Activated CD8-positive, alpha-beta T cell treated with anti-CD3 and anti-CD28 coated beads for 36 hours (primary cell): ENCODE results near the gene PTPN4. TPM values are rescaled to one million over a fixed set of nuclear protein-coding genes. Genes with fewer than 3 reads are reported as not detected.
A peak's percentile ranks its signal among the peaks of the same experiment; 100 is the strongest.

ENCODE experiments used
- ATAC-seq: fragments of 200-7000 bp; cut with Tn5 transposase; one replicate; pipeline ENCODE4 v1.10.0; 2021; ENCODE audit warnings: mild to moderate bottlenecking, moderate library complexity
- CTCF ChIA-PET: fragments of 350-600 bp; sonication (Branson Sonifier 250); formaldehyde crosslinking; loops from one replicate; lab custom pipeline; 2021; ENCODE audit warnings: antibody characterized with exemption; lab: Charles Lee
- POLR2A ChIA-PET: fragments of 350-600 bp; sonication (Branson Sonifier 250); formaldehyde crosslinking; loops from one replicate; lab custom pipeline; 2021; ENCODE audit warnings: antibody characterized with exemption; lab: Charles Lee
- DNase-seq: peaks from one replicate; pipeline ENCODE4 v3.0.0-alpha.2; 2020
- H3K27ac Mint-ChIP-seq: one replicate; pipeline ENCODE4 v1.8.0; 2021; ENCODE audit warnings: mild to moderate bottlenecking, mixed read lengths
- H3K27me3 Mint-ChIP-seq: one replicate; pipeline ENCODE4 v1.8.0; 2021; ENCODE audit warnings: mixed read lengths
- H3K36me3 Mint-ChIP-seq: one replicate; pipeline ENCODE4 v1.8.0; 2021; ENCODE audit warnings: low read depth, mixed read lengths
- H3K4me1 Mint-ChIP-seq: one replicate; pipeline ENCODE4 v1.8.0; 2021; ENCODE audit warnings: low read depth, mixed read lengths
- H3K4me3 Mint-ChIP-seq: one replicate; pipeline ENCODE4 v1.8.0; 2021; ENCODE audit warnings: mild to moderate bottlenecking, moderate library complexity, mixed read lengths
- H3K9me3 Mint-ChIP-seq: one replicate; pipeline ENCODE4 v1.8.0; 2021; ENCODE audit warnings: mixed read lengths
- CTCF ChIP-seq: fragments of 200-600 bp; IDR thresholded peaks from one replicate; pipeline ENCODE4 v1.8.0; 2022; ENCODE audit warnings: antibody characterized with exemption, mild to moderate bottlenecking
- intact Hi-C: fragments of 100-400 bp; cut with micrococcal nuclease; formaldehyde crosslinking; loops from one replicate; pipeline ENCODE4 v1.10.0; 2022
- total RNA-seq, 2 experiments: library from RNA; stranded (reverse); gene quantifications; one replicate each; pipeline ENCODE4 v1.2.3, GENCODE V29; 2021

Gene PTPN4
- total RNA-seq, 2 experiments from 2014 or later: 34.4 to 40.2 TPM

- peaks cover 2% of the 10 kb centered on the region for H3K9me3 Mint-ChIP-seq
- peaks cover 62% of the 10 kb centered on the region for H3K4me1 Mint-ChIP-seq
- ChIA-PET CTCF (interaction anchor here (1.1 kb wide), 1 partner anchor 106 kb away, joined by 3 read pairs; no protein-coding TSS in a partner anchor), POLR2A (no interaction called here)
- ATAC-seq: no peak
- no peaks in the 10 kb centered on the region for H3K27me3 Mint-ChIP-seq
- no peak overlapping the region for H3K27ac Mint-ChIP-seq
- H3K4me3 Mint-ChIP-seq: no peak overlapping the region
- H3K36me3 Mint-ChIP-seq: peaks cover 15% of the 10 kb centered on the region
- no peak for TF ChIP-seq CTCF
- no peak for DNase-seq
- intact Hi-C loops: no loop called here
Measured at GRCh38 chr2:119859528-119859927, 99.8 kb downstream of the PTPN4 start.

GRCh38 chr2:119860924-119861323 lies 101.2 kb downstream of the PTPN4 start:
- CTCF ChIA-PET: interaction anchor here (0.8 to 1.8 kb wide), 3 partner anchors 71 to 314 kb away, joined by 3 to 6 read pairs (median 4); no protein-coding TSS in a partner anchor
- no peak for ATAC-seq
- TF ChIP-seq CTCF: no peak
- Mint-ChIP-seq H3K27ac (no peak overlapping the region), H3K9me3 (peaks cover 2% of the 10 kb centered on the region), H3K4me3 (no peak overlapping the region), H3K27me3 (no peaks in the 10 kb centered on the region), H3K36me3 (peaks cover 16% of the 10 kb centered on the region), H3K4me1 (peaks cover 65% of the 10 kb centered on the region)
- POLR2A ChIA-PET: interaction anchor here (0.7 kb wide), 1 partner anchor 77 kb away, joined by 3 read pairs; no protein-coding TSS in a partner anchor
- DNase-seq: no peak
- intact Hi-C loops: no loop called here

GRCh38 chr2:119862127-119862889 lies 102.6 kb downstream of the PTPN4 start:
- Mint-ChIP-seq H3K4me1 (peaks cover 65% of the 10 kb centered on the region), H3K9me3 (peaks cover 2% of the 10 kb centered on the region), H3K27ac (peak overlapping the region; percentile 73), H3K4me3 (no peak overlapping the region), H3K27me3 (no peaks in the 10 kb centered on the region), H3K36me3 (peaks cover 21% of the 10 kb centered on the region)
- intact Hi-C loops: no loop called here
- peak; percentile 89 for ATAC-seq
- no peak for DNase-seq
- no peak for TF ChIP-seq CTCF
- ChIA-PET POLR2A (interaction anchor here (0.7 kb wide), 1 partner anchor 374 kb away, joined by 3 read pairs; no protein-coding TSS in a partner anchor), CTCF (interaction anchor here (1.8 kb wide), 1 partner anchor 70 kb away, joined by 6 read pairs; no protein-coding TSS in a partner anchor)

- peaks cover 68% of the 10 kb centered on the region for H3K4me1 Mint-ChIP-seq
- H3K27me3 Mint-ChIP-seq: no peaks in the 10 kb centered on the region
- H3K9me3 Mint-ChIP-seq: peaks cover 3% of the 10 kb centered on the region
- CTCF ChIA-PET: interaction anchor here (1.4 kb wide), 1 partner anchor 111 kb away, joined by 4 read pairs; no protein-coding TSS in a partner anchor
- H3K36me3 Mint-ChIP-seq: peaks cover 21% of the 10 kb centered on the region
- POLR2A ChIA-PET: interaction anchor here (0.7 kb wide), 1 partner anchor 144 kb away, joined by 3 read pairs; no protein-coding TSS in a partner anchor
- TF ChIP-seq CTCF: no peak
- ATAC-seq: peak; percentile 50
- H3K27ac Mint-ChIP-seq: peak overlapping the region; percentile 56
- intact Hi-C loops: no loop called here
- H3K4me3 Mint-ChIP-seq: no peak overlapping the region
- DNase-seq: no peak
Measured at GRCh38 chr2:119864318-119864717, 104.6 kb downstream of the PTPN4 start.

- H3K36me3 Mint-ChIP-seq: peaks cover 8% of the 10 kb centered on the region
- DNase-seq (no peak), ATAC-seq (no peak)
- peaks cover 40% of the 10 kb centered on the region for H3K4me1 Mint-ChIP-seq
- POLR2A ChIA-PET: no interaction called here
- H3K27me3 Mint-ChIP-seq: no peaks in the 10 kb centered on the region
- intact Hi-C loops: no loop called here
- H3K9me3 Mint-ChIP-seq: peaks cover 5% of the 10 kb centered on the region
- no peak overlapping the region for H3K27ac Mint-ChIP-seq
- CTCF ChIA-PET: no interaction called here
- H3K4me3 Mint-ChIP-seq: no peak overlapping the region
- no peak for TF ChIP-seq CTCF
Measured at GRCh38 chr2:119871725-119872124, 112.0 kb downstream of the PTPN4 start.
